ENCODE data around the gene PLEKHN1.
"Not testable (repeated sequence)": the region's sequence is repeated elsewhere in the genome, so short reads cannot be mapped to it uniquely, and the experiment has no call there.

PLEKHN1 gene

DNA sequence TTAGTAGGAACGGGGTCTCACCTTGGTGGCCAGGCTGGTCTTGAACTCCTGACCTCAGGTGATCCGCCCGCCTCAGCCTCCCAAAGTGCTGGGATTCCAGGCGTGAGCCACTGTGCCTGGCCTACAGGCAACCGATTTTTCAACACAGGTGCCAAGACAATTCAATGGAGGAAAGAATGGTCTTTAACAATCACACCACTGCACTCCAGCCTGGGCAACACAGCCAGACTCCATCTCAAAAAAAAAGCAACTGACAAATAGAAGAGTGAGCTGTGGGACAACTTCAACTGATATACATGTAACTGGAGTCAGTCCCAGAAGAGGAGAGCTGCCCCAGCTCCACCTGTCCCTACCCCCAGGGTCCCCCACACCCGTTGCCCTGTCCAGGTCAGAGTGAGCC, 28.3 kb downstream of the PLEKHN1 start:
- DNase-seq (ENCODE audit: low spot score) = not testable (repeated sequence)

DNA sequence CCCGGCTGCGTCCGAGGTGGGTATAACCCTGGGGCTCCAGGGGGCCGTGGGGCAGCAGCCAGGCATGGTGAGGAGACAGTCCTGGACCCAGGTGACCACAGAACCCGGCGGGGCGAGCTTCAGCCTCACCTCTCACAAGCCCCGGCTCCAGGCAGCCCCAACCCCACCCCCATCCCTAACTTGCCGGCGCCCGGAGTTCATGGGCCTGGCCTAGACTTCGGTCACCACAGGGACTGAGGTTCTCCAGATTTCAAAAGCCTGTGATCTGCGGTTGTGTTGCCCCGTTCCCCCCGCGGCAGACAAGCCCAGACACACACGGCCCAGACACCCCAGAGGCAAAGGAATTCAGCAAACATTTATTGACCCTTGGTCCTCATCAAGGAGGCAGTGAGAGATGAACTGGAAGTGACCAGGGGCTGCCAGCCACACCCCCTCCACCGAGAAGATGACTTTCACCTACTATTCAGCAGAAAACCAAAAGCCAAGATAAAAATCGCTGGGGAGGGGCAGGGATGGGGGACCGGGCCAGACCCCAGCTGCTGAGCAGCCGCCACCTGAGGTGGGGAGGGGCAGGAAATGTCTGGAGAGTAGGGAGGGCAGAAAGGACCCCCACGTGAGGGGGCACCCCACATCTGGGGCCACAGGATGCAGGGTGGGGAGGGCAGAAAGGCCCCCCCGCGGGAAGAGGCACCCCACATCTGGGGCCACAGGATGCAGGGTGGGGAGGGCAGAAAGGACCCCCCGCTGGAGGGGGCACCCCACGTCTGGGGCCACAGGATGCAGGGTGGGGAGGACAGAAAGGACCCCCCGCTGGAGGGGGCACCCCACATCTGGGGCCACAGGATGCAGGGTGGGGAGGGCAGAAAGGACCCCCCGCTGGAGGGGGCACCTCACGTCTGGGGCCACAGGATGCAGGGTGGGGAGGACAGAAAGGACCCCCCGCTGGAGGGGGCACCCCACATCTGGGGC, 29.7 kb downstream of the PLEKHN1 start:
- DNase-seq (ENCODE audit: low spot score) = no peak

DNA sequence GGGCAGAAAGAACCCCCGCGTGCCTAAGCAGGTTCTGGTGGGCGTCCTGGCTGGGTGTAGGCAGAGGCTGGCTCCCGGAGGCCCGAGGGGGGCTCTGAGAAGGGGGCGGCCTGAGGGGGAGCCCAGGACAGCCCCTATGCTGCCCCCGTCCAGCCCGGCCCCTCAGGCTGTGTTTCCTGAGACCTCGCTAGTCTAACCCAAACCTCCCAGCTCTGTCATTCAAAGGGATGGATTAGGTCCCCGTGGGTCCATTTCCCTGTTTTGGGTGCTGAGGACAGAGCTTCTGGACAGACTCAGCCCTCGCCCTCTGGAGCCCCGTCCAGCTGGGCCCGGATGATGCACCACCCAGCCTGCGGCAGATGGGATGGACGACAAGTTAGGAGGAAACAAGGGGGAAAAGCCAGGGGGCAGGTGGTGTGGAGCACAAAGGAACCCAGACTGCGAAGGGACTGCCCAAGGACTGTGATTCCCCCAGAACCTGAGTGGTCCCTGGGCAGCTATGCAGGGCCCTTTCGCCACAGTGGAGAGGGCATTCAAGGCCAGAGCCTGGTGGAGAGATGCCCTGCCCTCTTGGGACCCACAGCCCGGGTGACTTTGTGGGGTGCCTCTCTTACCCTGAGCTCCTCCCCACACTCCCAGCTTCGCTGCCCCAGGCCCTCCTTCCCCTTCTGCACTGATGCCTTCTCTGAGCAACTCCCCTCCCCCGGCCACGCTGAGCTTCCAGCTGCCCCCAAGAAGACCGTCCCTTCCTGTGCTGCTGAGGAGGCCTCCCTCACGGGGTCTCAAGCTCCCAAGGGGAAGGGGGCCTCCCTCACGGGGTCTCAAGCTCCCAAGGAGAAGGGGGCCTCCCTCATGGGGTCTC, 30.8 kb downstream of the PLEKHN1 start:
- DNase-seq (ENCODE audit: low spot score) = no peak

DNA sequence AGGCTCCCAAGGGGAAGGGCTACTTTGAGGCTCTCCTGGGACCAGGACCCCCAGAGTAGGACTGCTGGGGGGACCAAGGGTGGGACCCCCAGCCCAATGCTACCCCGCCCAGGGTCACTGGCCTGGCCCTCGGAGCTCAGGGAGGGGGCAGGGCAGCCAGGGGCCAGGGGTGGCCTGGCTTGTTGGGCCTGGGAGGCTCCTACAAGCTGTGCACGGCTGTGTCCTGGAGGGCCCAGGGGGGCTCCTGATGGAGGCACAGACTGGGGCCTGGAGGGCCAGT, 31.4 kb downstream of the PLEKHN1 start:
- DNase-seq (ENCODE audit: low spot score) = no peak

DNA sequence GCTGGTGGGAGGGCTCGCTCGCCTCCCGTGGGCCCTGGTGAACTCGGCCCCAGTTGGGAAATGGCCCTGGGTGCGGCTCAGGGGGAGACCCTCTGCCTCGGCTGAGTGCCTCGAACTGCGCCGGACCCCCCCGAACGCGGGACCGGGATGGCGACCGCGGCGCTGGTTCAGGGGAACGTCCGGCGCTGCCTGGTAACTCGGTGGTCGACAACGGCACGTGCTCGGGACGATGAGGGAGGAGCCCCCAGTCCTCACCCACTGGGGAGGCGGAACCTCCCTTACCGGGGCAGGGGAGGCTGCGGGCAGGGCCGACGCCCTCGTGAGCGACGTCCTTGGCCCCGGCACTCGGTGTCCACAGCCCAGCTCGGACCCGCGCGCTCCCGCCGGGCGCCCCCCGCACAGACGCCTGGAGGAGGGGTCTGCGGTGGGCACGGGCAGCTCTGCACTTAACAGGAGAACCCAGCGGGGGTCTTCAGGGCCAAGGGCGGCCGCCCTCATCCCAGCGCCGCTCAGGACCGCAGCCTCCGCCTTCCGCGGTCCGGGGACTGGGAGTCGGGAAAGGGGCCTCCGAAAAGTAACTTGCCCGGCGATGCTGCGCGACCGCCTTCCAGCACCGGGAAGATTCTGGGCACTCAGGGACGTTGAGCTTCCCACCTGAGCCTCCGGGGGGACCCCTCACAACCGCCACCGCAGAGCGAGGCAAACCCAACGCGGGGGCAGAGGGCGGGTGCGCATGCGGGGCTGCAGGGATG, 31.9 kb downstream of the PLEKHN1 start:
- no peak for DNase-seq (ENCODE audit: low spot score)

DNA sequence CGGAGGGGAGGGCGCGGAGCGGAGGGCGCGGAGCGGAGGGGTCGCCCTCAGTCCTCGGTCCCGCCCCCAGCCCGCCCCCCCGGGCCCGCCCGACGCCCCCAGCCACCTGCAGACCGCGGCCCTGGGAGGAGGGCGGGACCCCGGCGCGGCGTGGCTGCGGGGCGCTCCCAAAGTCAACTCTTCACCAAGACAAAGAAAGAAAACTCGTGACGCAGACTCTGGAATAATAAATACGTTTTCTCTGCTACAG, 32.4 kb downstream of the PLEKHN1 start:
- DNase-seq (ENCODE audit: low spot score) = no peak

DNA sequence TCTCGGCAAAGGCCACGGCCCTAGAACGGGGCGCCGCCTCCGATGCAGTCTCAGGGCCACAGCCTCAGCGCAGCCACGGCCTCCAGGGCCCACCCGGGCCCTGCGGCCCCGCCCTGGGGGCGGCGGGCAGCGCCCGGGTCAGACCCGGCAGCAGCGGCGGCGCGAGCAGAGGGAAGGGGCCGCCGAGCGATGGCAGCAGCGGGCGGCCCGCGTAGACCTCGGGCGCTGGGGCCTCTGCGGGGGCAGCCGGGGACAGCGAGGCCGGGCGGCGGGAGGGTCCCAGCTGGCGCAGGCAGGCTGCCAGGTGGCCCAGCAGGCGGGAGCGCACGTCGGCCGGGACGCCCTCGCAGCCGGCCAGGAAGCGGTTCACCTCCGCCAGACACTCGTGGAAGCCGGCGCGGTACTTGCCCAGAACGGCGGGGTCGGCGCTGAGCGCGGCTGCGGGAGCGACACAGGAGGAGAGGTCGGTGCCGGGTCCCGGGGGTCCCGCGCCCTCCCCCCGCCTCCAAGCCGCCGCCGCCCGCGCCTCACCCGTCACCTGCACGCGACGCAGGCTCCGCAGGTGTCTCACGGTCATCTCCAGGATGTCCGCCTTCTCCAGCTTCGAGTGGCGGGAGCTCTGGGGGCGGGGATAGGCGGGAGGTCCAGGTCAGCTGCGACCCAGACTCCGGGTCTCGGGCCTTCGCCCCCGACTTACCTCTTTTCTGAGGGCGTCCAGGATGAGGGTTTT, 32.9 kb downstream of the PLEKHN1 start:
- no peak for DNase-seq (ENCODE audit: low spot score)

DNA sequence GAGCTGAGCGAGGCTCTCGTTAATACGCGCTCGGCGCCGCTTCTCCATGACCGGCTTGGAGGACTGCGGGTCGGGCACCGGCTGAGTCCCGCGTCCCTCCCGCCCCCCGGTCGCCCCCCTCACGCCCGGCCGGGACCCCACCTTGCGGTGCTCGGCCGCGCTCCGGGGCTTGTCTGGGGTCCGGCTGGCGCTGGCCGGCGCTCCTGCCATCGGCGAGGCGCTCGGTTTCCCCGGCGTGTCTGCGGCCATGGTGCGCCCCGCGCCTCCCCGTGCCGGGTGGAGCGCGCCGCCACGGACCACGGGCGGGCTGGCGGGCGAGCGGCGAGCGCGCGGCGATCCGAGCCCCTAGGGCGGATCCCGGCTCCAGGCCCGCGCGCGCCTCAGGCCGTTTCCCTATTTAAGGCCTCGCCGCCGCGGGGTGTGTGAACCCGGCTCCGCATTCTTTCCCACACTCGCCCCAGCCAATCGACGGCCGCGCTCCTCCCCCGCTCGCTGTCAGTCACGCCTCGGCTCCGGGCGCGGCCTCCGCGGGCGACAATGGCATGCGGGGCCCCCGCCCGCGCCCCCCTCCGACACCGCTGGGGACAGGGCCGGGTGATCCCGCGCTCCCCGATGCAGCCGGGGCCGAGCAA, 33.6 kb downstream of the PLEKHN1 start, which contains the start of gene HES4:
HES4 (minus strand) TSS at position 373 of the 632 bp plus-strand sequence; CDS start at position 249, 124 bp downstream.
- peak; percentile 50 for DNase-seq (ENCODE audit: low spot score)

DNA sequence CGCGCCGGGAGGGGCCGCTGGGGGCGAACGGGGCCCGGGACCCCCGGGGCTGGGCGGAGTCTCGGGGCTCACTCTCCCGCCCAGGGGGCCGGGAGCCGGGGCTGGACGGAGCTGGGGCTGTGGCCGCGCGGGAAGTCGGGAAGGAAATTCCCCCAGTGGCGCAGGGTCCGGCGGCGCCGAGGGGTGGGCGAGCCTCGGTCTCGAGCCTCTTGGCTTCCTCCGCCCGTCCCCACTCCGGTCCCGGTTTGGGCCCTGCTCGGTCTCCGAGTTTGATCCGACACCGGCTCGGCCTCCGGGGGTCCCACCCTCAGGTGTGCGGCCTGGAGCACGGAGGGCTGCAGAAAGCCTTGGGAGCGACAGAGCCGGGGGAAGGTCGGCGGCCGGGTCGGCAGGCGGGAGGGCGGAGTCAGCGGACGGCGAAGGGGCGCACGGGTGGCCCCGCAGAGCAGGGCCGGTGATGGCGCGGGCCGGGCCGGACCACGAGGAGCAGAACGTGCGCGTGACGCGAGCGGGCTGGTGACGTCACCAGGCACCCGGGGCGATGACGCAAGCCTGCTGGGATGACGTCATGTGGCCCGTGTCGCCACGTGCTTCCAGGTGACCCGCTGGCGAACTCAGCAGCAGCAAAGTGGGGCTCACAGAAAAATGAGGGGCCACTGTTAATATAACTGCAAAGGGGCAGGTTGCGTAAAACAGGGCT, 34.2 kb downstream of the PLEKHN1 start:
- DNase-seq (ENCODE audit: low spot score) = peak; percentile 70

DNA sequence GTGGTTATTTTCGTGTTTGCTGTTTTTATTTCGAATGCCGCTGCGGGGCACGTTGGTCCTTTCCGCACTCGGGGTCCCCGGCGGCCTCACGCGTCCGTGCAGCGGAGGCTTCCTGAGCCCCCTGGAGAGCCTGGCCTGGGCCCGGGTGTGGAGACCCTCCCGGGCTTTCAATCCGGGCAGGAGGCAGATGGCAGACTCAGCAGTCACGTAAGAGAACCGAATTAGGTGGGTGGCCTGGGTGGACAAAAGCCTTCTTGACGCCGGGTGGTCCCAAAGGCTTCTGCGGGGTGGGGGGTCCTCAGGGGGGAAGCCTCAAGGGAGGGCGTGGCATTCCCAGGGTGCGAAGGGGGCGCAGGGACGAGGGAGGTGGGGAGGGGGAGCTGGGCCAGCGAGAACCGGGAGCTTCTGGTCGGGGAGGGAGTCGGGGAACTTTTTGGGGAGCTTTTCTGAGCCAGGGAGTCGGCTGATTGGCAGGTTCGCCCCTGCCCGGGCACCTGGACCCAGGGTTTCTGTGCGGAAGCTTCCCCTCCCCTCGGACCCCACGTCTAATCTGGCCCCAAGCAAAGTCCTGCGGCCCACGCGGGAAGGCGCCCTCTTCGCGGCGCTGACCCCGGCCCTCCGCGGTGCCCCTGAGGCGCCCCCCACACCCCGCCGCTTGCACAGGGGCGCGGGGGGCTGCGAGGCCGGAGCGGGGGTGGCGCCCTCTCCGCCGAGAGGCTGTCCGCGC, 34.9 kb downstream of the PLEKHN1 start:
- DNase-seq (ENCODE audit: low spot score) = no peak

DNA sequence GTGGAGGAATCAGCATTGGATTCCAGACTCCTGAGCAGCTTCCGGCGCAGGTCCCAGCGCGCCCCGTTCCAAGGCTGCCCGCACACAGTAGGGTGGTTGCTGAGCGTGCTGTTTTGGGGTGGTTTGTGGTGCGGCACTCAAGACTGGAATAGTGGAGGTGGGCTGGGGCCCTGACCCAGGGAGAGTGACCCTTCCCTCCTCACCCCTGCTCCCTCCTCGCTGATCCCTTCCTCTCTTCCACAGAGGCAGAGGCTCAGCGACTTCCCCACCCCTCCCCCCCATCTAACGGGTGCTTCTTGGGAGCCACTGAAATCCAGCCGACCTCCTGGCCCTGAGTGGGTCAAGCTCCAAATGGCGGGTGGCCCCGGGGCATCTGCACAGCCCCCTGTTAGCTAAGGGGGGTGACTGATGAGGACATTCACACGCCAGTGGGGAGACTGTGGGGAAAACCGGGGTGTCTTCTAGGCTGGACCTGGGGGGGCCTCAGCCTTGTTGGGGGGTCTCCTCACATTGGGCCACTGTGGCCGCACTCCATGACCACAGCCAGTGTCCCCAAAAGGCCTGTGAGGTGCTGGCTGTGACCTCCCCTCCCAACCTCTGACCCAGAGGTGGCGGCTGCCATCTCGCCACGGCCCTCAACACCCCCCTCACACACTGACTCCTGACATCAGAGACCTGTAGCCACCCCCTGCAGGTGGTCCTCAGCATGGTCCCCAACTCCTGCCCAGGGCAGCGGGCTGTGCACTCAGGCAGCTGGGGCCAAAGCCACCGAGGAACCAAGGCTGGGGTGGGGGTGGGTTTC, 37.5 kb downstream of the PLEKHN1 start:
- no peak for DNase-seq (ENCODE audit: low spot score)

DNA sequence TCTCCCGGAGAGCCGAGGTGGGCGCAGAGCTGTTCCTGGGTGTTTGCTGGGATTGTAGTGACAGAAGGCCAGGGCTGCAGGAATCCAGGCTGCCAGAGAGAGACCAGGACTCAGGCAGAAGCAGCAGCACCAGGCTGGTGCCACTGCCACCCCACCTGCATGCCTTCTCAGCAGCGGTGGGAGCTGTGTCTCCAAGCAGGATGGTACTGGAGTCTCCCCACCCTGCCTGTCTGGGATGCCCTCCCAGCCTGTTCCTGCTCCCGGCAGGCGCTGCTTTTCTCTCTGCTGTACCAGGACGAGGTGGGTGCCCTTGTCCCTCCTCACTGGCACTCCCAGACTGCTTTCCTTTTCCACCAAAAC, 38.1 kb downstream of the PLEKHN1 start:
- no peak for DNase-seq (ENCODE audit: low spot score)

DNA sequence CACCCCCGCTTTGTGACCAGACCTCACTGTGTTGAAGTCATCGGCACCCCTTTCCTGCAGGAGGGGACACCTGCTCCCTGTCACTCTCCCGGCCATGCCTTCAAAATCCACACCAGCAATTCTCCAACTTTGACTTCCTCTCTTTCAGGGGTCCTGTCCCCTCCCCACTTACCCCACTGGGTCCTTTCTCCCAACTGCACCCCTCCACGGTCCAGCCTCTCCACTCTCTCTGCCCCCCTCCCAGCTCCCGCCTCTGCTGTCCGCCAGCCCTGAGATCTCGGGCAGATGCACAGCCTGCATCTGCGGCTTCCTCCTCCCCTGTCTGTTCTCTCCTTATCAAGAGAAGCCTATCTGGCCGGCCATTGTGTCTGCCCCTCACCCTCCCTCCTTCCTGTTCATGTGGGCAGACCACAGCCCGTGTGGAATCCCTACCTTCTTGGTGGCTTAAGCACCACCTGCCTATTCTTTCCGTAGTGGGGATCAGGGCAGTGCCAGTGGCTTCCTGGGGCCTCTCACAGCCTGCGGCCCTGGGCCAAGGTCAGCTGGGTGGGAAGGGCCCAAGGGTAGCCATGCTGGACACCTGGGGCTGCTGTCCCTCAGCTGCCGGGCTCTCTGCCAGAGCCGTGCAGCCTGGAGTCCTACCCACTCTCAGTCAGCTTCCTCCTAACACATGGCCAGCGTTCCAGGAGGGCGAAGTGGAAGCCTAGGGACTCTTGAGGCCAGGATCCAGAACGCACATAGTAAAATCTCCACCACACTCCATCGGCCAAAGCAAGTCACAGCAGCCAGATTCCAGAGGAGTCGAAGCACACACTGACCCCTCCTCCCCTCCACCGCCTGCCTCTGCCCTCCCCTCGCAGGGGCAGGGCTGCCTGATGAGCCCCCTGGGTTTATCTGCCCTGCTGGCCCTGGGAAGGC, 38.8 kb downstream of the PLEKHN1 start:
- DNase-seq (ENCODE audit: low spot score) = no peak

DNA sequence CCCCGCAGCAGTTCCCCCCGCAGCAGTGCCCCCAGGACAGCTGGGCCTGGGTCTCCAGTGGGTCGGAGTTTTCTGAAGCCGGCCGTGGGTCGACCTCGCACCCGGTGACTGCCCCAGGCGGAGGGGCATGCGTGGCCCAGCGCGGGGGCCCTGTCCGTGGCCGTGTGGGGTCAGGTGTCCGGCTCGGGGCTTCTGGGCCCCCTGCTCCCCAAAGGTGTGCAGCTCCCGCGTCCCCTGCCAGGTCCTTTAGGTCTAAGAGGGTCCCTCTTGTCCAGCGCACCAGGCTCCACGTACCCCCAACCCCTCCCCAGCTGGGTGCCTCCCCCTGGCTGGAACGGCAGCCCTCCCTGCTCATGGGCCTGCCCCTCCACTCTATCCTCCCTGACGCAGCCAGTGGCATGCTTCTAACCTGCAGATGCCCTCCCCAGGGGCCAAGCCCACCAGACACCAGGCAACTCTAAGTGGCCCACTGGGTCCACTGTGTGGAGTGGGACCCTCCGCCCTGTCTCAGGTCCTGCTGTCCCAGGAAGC, 39.6 kb downstream of the PLEKHN1 start:
- DNase-seq (ENCODE audit: low spot score) = no peak

DNA sequence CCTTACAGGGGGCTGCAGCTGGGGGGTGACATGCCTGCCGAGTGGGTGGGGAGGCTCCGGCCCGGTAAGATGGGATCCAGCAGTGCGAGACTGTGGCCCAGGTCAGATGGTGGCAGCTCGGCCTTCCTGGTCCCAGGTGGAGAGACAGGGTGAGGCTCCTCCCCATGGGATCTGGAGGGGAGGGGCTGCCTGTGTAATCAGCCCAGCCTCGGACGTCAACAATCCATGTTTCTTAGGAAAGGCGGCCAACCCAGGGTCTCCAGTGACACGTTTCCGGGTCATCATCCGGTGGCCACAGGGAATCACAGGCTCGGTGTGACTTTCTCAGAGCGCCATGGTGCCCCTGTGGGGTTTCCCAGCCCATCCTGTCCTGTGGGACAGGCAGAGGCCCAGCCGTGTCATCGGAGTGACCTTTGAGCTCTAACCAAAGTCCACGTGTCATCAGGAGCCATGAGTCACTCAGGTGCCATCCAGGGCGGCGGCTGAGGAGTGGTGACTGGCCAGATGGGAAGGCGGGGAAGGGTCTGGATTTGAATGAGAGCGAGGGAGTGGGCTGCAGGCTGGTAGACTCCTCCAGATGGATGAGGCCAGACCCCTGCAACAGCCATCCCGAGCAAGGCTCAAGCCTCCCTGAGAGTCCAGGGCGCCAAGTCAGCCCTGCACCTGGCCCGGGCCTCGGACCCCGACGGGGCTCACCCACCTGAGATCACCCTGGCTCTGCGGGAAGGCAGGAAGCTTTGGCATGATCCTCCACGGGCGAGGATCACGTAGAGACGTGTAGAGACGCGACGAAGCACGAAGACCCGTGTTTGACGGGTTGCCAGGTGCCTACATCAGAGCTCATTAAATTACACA, 40.2 kb downstream of the PLEKHN1 start:
- no peak for DNase-seq (ENCODE audit: low spot score)

DNA sequence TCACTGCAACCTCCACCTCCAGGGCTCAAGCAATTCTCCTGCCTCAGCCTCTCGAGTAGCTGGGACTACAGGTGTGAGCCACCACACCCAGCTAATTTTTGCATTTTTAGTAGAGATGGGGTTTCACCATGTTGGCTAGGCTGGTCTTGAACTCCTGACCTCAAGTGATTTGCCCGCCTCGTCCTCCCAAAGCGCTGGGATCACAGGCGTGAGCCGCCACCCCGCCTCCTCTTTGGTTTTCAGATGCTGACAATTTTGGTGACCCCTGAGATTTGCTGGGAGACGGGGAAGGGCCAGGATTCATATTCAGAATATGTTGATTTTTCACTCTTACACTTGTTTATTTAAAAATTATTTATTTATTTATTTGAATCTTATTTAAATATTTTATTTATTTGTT, 43.8 kb downstream of the PLEKHN1 start:
- not testable (repeated sequence) for DNase-seq (ENCODE audit: low spot score)

DNA sequence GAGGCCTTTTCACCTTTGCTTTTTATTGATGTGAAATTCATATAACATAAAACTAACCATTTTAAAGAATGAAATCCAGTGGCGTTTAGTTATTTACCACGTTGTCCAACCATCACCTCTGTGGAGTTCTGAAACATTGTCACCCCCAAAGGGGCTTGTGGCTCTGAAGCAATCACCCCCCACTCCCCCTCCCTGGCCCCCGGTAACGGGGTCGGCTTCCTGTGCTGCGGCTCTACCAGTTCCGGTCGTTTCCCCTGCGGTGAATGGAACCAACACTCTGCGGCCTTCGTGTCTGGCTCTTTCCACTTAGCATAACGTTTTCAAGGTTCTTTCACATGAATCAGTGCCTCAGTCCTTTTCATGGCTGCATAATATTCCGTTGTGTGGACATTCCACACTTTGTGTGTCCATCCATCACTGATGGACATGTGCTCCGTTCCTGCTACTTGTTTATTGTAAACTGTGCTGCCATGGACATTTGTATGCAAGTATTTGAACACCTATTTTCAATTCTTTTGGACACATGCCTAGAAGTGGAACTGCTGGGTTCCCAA, 45.2 kb downstream of the PLEKHN1 start:
- DNase-seq (ENCODE audit: low spot score) = no peak
